ENCODE results near the gene WDR90.

WDR90 gene

DNA sequence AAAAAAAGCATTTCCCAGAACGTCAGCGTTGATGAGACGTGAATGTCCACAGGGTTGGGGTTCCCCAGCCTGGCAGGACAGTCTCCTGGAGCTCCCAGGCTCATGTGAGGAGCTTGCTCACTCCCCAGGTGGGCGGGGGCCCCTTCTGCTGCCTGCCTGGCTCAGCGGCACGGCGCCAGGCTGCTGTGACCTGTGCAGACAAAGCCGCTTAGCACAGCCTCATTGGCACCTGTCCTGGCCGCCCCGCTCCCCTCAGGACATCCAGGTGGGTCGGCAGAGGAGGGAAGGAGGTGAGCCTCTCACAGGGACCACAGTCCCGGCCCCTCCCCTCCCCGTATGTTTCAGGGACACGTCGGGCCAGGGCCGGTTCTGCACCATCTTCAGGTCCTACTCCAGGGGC, 31.3 kb upstream of the WDR90 start:
- no peak for DNase-seq (ENCODE audit: extremely low read depth, insufficient read length)
- TF ChIP-seq, protein P1, sequence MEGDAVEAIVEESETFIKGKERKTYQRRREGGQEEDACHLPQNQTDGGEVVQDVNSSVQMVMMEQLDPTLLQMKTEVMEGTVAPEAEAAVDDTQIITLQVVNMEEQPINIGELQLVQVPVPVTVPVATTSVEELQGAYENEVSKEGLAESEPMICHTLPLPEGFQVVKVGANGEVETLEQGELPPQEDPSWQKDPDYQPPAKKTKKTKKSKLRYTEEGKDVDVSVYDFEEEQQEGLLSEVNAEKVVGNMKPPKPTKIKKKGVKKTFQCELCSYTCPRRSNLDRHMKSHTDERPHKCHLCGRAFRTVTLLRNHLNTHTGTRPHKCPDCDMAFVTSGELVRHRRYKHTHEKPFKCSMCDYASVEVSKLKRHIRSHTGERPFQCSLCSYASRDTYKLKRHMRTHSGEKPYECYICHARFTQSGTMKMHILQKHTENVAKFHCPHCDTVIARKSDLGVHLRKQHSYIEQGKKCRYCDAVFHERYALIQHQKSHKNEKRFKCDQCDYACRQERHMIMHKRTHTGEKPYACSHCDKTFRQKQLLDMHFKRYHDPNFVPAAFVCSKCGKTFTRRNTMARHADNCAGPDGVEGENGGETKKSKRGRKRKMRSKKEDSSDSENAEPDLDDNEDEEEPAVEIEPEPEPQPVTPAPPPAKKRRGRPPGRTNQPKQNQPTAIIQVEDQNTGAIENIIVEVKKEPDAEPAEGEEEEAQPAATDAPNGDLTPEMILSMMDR (IDR thresholded peaks at IDR 0.05; ENCODE audit: insufficient read depth, low read length, poor library complexity, severe bottlenecking) = no peak
- Histone ChIP-seq H3K4me3 (replicated peaks; ENCODE audit: low read depth, low read length) (no peak overlapping the region), H3K27me3 (replicated peaks; ENCODE audit: control insufficient read depth, insufficient read depth, low read length) (no peaks in the 10 kb centered on the region), H3K36me3 (ENCODE audit: control insufficient read depth, insufficient read depth, low read length) (no peaks in the 10 kb centered on the region)

DNA sequence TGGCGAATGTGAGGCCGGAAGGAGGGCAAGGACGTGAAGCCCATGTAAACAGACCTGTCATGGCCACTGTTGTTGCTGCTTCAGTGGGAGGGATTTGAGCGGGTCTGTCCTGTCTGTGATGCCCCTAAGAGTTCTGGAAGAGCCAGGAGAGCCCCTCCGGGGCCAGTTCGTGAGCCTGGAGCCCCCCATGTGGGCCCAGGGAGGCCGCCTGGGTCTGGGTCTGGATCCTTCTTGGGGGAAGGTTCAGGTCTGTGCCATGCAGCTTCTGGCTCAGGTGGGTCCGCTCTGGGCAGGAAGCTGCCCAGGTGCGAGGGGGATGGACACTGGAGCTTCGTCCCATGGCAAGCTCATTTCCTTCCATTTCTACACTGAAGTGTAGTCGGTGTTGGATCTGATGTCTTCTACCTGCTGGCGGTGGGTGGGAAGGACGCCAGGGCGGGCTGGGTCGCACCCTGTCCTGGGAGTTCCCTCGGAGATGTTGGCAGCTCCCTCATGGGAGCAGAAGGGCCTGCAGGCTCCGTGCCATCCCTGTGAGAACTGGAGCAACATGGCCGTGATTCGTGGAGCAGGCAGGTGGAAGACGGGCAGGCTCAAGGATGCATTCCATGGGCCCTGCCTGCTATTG, 29.6 kb upstream of the WDR90 start:
- TF ChIP-seq, protein P1 (IDR thresholded peaks at IDR 0.05; ENCODE audit: insufficient read depth, low read length, poor library complexity, severe bottlenecking) = no peak
- H3K36me3 ChIP-seq (ENCODE audit: control insufficient read depth, insufficient read depth, low read length) = no peaks in the 10 kb centered on the region
- H3K4me3 ChIP-seq (replicated peaks; ENCODE audit: low read depth, low read length) = no peak overlapping the region
- H3K27me3 ChIP-seq (replicated peaks; ENCODE audit: control insufficient read depth, insufficient read depth, low read length) = no peaks in the 10 kb centered on the region
- DNase-seq (ENCODE audit: extremely low read depth, insufficient read length) = no peak

DNA sequence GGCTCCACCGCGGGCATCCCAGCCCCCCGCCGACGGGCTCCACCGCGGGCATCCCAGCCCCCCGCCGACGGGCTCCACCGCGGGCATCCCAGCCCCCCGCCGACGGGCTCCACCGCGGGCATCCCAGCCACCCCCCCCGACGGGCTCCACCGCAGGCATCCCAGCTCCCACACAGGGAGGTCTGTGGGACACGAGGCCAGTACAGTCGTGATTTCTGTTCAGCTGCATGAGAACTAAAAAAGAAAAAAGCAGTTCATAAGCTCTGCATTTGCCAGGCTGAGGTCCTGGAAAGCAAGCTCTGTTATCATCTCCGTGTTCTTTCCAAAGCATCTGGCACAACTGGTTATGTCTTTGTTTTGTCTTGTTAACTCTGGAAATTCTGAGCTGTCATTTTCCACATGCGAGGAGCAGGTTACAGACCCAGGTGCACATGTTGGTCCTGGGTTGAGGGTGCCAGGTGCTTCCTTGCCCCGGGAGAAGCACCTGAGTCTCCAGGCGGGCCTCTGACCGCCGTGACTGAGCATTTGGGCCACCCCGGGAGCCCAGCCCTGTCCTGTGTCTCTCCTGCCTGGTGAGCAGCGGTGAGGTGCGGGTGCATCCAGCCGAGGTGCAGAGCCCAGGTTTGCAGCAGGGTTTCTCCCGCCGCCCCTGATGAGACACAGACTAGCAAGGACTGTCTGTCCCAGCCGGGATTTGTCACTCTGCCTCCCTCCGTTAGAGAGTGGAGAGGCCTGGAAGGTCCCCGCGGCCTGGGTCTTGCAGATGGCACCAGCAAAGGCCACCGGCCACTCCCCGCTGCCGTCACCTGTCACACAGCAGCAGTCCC, 28.3 kb upstream of the WDR90 start:
- TF ChIP-seq, protein P1 (IDR thresholded peaks at IDR 0.05; ENCODE audit: insufficient read depth, low read length, poor library complexity, severe bottlenecking) = no peak
- Histone ChIP-seq H3K4me3 (replicated peaks; ENCODE audit: low read depth, low read length) (no peak overlapping the region), H3K27me3 (replicated peaks; ENCODE audit: control insufficient read depth, insufficient read depth, low read length) (no peaks in the 10 kb centered on the region), H3K36me3 (ENCODE audit: control insufficient read depth, insufficient read depth, low read length) (no peaks in the 10 kb centered on the region; the same call in 1 of the 2 replicates)
- DNase-seq (ENCODE audit: extremely low read depth, insufficient read length) = no peak

DNA sequence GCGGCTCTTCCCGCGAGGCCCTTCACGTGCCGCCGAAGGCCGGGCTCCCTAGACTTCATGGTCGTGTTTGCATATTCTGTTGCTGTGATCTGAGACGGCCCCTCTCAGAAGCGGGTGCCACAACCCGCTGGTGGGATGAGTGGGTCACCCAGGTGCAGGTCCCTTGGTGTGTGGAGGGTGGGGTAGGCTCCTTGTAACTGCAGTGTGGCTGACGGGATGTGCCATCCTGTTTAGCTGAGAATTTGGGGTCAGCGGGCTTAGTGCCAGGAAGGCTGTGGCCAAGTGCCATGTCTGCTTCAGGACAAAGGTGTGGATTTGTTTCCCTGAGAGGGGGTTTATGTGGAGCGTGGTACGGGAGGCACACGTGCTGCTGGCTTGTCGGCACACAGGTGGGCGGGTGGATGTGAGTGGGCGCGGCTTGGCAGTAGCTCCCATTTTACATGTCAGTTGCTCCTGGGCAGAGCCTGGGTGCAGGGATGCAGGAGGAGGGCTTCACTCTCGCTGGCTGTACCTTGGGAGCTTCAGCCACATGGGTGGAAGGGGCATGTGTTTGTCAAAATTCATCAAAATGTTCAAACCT, 27.5 kb upstream of the WDR90 start:
- Histone ChIP-seq H3K36me3 (ENCODE audit: control insufficient read depth, insufficient read depth, low read length) (no peaks in the 10 kb centered on the region; the same call in 1 of the 2 replicates), H3K27me3 (replicated peaks; ENCODE audit: control insufficient read depth, insufficient read depth, low read length) (no peaks in the 10 kb centered on the region), H3K4me3 (replicated peaks; ENCODE audit: low read depth, low read length) (no peak overlapping the region)
- TF ChIP-seq, protein P1 (IDR thresholded peaks at IDR 0.05; ENCODE audit: insufficient read depth, low read length, poor library complexity, severe bottlenecking) = no peak
- DNase-seq (ENCODE audit: extremely low read depth, insufficient read length) = no peak

DNA sequence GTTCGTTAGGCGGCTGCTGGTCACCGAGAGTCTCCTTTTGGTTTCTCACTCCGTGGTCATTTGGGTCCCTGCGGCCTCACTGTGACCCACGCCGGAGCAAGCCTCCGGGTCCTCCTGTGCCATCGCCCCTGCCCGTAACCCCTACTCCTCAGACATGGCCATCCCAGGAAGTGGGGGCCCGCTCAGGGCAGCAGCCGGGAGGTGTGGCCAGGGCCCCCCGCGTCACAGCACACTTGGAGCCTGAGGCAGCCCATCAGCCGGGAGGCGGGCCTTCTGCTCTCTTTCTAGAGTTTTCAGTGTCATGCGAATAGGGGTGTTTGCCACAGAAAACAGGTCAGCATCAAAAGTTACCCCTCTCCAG, 26.3 kb upstream of the WDR90 start:
- Histone ChIP-seq H3K36me3 (ENCODE audit: control insufficient read depth, insufficient read depth, low read length) (no peaks in the 10 kb centered on the region; the same call in 1 of the 2 replicates), H3K27me3 (replicated peaks; ENCODE audit: control insufficient read depth, insufficient read depth, low read length) (no peaks in the 10 kb centered on the region), H3K4me3 (replicated peaks; ENCODE audit: low read depth, low read length) (no peak overlapping the region)
- DNase-seq (ENCODE audit: extremely low read depth, insufficient read length) = no peak
- TF ChIP-seq, protein P1 (IDR thresholded peaks at IDR 0.05; ENCODE audit: insufficient read depth, low read length, poor library complexity, severe bottlenecking) = no peak
